ENCODE results near the gene ARHGAP10.
"Not testable (repeated sequence)": the region's sequence is repeated elsewhere in the genome, so short reads cannot be mapped to it uniquely, and the experiment has no call there.

ARHGAP10 gene

DNA sequence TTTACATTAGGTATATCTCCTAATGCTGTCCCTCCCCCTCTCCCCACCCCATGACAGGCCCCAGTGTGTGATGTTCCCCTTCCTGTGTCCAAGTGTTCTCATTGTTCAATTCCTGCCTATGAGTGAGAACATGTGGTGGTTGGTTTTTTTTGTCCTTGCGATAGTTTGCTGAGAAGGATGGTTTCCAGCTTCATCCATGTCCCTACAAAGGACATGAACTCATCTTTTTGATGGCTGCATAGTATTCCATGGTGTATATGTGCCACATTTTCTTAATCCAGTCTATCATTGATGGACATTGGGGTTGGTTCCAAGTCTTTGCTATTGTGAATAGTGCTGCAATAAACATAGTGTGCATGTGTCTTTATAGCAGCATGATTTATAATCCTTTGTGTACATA, 268.1 kb downstream of the ARHGAP10 start:
- DNase-seq: not testable (repeated sequence)

DNA sequence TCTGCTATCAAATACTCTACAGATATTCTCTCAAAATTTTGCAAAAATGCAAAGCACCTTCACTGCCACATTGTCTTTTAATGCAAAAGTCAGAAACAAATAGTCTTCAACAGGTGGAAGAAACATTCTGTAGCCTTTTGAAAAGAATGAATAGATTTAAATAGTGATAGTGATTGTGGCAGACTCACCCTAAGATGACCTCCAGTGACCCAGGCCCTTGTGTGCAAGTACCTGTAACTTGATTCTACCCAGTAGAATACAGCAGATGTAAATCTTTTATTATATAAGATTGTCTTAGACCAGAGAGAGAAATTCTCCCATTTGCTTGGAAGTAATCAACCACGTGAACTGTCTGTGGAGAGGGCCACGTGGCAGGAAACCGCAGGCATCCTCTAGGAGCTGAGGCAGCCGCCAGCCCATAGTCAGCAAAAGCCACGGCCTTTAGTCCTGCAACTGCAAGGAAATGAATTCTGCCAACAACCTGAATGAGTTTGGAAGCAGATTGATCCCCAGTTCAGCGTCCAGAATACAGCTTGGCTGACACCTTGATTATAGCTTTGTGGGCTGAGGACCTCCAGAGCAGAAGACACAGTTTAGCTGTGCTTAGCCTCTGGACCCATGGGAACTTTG, 272.5 kb downstream of the ARHGAP10 start:
- no peak for DNase-seq

DNA sequence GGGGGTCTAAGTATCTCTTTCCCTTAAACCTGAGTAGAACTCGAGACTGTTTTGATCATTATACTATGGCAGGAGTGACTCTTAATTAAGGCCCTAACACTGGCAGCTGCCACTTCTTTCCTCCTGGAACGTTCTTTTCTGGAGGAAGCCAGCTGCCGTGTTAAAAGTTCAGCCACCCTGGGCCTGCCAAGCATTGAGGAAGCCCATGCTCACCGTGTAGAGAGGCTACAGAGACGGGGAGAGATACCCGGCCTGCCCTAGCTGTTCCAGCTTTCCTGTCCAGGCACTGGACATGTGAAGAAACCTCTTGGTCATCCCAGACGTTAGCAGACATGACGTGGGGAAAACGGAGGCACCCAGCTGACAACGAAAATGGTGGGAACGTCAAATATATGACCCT, 274.1 kb downstream of the ARHGAP10 start:
- no peak for DNase-seq

DNA sequence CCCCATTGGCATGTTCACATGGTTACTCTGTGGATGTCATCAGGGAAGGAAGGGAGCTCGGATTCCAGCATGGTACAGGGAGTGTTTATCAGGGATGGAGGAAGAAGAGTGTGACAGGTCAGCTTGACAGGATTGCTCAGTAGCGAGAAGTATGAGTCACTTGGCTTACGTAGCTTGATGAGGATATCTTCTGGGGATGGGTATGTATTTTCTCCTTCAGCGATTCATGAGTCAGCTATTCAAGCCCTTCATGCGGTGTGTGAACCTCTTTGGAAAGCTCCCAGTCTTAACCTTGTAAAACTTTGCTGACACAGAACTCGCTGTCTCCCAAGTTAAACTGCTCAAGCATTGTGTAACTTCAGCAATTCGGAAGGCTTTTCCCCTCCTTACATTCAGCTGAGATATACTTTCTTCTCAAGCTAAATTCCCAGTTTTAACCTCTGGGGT, 275.4 kb downstream of the ARHGAP10 start:
- no peak for DNase-seq

DNA sequence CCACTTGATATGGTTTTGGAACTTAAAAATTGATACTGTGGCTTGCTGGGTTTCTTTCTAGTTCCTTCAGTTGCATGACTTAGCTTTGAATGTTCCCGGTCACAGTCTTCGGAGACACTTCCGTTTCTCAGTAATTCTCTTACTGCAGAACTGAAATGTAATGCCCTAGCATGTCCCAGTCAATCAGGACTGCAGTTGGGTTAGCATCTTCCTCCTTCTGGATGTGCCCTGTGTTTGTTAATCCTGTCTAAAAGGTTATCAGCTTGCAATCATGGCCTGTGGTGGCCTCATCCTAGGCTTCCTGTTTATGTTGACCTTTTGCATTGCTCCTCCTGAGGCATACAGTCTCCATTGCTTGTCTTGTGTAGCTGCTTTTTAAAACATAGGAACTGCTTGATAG, 275.9 kb downstream of the ARHGAP10 start:
- DNase-seq: no peak

DNA sequence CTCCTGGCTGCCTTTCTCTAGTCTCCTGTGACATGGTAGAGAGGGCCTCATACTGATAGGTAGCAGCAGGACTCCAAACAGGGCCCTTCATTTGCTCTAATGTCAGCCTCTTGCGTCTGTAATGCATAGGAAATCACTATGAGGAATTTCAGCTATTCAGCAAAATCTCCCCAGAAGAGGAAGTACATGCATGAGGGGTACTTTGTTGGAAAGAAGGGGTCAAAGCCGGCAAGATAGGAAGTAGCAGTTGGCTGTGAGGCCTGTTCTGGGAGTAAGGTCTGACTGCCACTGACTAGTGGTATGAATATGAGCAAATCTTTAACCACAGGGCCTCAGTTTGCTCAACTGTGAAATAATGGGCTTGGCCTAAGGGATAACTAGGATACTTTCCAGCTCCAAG, 283.2 kb downstream of the ARHGAP10 start:
- DNase-seq: no peak

DNA sequence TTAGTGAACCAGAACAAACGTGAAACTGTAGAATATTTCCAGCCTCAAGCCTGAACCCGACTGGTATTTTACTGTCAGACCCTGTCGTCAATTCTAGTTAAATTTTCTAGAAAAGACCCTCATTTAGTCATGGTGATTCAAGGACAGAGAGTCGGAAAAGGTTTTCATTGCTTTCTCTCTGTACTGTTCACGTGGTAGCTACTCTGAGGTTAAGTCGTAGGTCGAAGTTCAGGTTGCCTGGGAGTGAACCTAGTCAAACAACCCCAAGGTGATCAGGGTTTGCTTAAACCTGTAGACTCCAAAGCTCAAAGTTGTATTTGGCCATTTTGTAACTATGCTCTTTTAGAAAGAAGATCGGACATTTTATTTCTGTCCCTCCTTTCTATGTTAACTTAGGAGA, 283.6 kb downstream of the ARHGAP10 start:
- DNase-seq: no peak

DNA sequence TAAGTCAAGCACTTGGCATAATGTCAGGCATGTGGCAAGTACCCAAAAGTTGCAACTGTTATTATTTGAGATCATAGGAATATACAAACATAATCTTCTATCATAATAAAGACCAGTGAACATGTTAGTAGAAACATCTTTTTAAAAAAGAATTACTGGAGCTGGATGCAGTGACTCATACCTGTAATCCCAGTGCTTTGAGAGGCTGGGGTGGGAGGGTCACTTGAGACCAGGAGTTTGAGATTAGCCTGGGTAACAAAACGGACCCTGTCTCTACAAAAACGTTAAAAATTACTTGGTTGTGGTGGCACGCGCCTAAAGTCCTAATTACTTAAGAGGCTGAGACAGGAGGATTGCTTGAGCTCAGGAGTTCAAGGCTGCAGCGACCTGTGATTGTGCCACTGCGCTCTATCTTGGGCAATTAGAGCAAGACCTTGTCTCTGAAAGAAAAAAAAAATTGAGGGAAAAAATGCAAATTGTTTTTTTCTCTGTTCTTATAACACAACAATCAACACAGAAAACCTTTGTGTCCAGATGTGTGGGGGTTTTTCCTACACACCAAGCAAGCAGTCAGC, 284.3 kb downstream of the ARHGAP10 start:
- DNase-seq: no peak

DNA sequence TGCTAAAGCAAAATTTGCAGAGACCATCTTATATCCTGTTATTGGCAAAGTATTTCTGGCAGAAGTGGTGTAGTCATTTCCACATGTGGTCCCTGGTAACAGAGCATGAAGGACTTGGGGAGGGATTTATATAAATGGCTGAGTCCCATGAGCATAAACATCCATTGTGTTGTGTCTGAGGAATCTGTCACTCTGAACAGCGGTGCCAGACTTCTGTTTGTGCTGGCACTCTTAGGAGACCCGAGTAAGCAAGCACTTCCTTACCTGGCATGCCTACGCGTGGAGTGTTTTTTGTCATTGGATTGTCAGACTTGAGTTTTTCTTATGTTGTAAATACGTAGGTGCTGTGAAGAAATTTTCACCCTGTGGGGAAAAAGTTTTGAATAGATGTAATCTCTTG, 285.9 kb downstream of the ARHGAP10 start:
- DNase-seq: no peak

GRCh38 chr4:148021686-148022085, 289.8 kb downstream of the ARHGAP10 start:
- no peak for DNase-seq

DNA sequence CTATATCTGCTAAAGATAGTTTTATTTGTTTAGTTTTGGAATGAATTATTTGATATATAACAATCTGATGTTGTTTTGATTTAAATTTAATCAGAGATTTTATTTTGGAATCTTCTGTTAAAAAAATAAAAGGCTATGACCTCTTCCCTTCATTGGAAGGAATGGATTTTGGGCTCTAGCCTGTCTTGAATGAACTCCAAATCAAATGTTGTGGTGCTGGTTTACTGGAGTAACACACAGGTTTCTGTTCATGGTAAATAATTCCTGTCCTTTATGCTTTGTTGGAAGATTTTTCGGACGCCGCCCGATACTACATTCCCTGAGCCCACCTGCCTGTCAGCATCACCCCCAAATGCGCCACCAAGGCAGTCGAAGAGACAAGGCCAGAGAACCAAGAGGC, 291.1 kb downstream of the ARHGAP10 start:
- no peak for DNase-seq

GRCh38 chr4:148023512-148024181, 291.8 kb downstream of the ARHGAP10 start:
- DNase-seq: no peak

- no peak for DNase-seq
These were observed 294.1 kb downstream of the ARHGAP10 start for GRCh38 chr4:148025981-148026380.

GRCh38 chr4:148027201-148027600, 295.3 kb downstream of the ARHGAP10 start:
- no peak for DNase-seq

- no peak for DNase-seq
These were observed 297.9 kb downstream of the ARHGAP10 start for GRCh38 chr4:148029781-148030180.

GRCh38 chr4:148030193-148030873, 298.4 kb downstream of the ARHGAP10 start:
- no peak for DNase-seq

DNA sequence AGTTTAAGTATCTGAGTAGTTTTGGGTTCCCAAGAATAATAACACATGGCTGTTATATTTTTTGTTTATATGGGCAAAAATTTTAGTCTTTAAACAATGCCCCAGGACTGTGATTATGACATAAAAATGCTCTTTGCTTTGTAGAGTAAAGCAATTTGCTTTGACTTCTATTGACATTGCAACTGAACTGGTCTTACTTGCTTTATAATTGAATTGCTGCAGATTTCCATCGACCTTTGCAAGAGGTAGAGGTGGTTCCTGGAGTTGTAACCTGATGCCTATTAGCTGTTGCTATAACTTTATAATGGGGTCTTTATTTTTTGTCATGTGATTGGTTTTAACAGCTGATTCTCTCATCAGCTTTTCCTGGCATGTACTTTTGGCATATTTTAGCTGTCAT, 302.9 kb downstream of the ARHGAP10 start:
- no peak for DNase-seq

DNA sequence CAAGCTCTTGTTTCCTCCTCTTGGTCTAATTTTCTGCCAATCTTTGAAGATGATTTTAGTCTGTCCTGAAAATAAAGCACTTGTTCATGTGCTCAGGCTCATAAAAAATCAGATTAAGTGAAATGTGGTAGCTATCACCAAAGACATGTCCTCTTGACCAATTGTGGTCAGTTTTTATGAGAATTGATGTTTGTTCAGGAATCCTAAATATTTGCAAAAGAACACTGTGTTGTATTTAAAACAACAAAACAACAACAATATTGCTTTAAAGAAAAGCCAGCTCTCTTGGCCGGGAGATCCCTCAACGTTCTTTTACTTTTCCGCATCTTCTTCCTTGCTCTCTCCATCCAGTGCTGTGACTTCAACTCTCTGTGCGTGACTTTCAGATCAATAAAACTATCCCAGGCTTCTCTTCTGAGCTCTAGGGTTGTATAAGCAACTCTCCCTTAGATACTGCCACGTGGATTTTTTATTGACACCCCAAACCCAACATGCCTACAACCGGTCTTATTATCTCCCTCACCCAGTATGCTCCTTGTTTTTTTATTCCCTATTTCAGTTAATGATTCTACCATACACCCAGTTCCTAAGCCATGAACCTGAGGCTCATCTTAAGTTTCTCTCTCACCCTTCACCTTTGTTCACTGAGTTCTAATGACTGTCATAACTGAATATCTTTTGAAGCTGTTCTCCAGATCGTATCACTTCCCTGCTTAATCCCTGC, 309.9 kb downstream of the ARHGAP10 start:
- no peak for DNase-seq

GRCh38 chr4:148044089-148044911, 312.4 kb downstream of the ARHGAP10 start:
- DNase-seq: no peak

- no peak for DNase-seq
These were observed 313.0 kb downstream of the ARHGAP10 start for GRCh38 chr4:148044912-148045352.

GRCh38 chr4:148048598-148048997, 316.7 kb downstream of the ARHGAP10 start:
- no peak for DNase-seq

- DNase-seq: no peak
These were observed 319.5 kb downstream of the ARHGAP10 start for GRCh38 chr4:148051403-148051802.

Data from CD4-positive, alpha-beta T cell treated with Interferon gamma for 1 hour (primary cell).